H9 (cell line): ENCODE measurements around the gene PARVB. TPM values are rescaled to one million over a fixed set of nuclear protein-coding genes. Genes with fewer than 3 reads are reported as not detected.

Source experiments
- DNase-seq: peaks from one replicate; pipeline ENCODE4 v3.0.0-alpha.2; 2017
- H2AFZ ChIP-seq: one replicate; pipeline ENCODE4 v1.6.1; 2013; ENCODE audit warnings: mild to moderate bottlenecking, low read length, control low read depth, moderate library complexity
- H2AK5ac ChIP-seq: 2 replicates; pipeline ENCODE4 v1.6.1; 2013; ENCODE audit warnings: low read length, control low read depth, mixed read lengths; ENCODE audit not compliant: insufficient read length
- H2BK120ac ChIP-seq: one replicate; pipeline ENCODE4 v1.6.1; 2013; ENCODE audit warnings: low read depth, mild to moderate bottlenecking, low read length, control low read depth, inconsistent platforms; ENCODE audit not compliant: poor library complexity, severe bottlenecking
- H2BK12ac ChIP-seq: 2 replicates; pipeline ENCODE4 v1.6.1; 2013; ENCODE audit warnings: low read length, control low read depth, mixed read lengths, low read depth; ENCODE audit not compliant: insufficient read length
- H2BK15ac ChIP-seq: 2 replicates; pipeline ENCODE4 v1.6.1; 2013; ENCODE audit warnings: low read depth, low read length, control low read depth
- H2BK20ac ChIP-seq: one replicate; pipeline ENCODE4 v1.6.1; 2013; ENCODE audit warnings: low read depth, mild to moderate bottlenecking, low read length, control low read depth, inconsistent platforms; ENCODE audit not compliant: poor library complexity, severe bottlenecking
- H2BK5ac ChIP-seq: 2 replicates; pipeline ENCODE4 v1.6.1; 2013; ENCODE audit warnings: low read length, control low read depth, mixed read lengths; ENCODE audit not compliant: insufficient read length
- H3K14ac ChIP-seq: 2 replicates; pipeline ENCODE4 v1.6.1; 2013; ENCODE audit warnings: low read length, control low read depth; ENCODE audit not compliant: insufficient read depth
- H3K18ac ChIP-seq: 2 replicates; pipeline ENCODE4 v1.6.1; 2013; ENCODE audit warnings: low read depth, mild to moderate bottlenecking, mixed read lengths, low read length, control low read depth; ENCODE audit not compliant: insufficient read length
- H3K23ac ChIP-seq: 2 replicates; pipeline ENCODE4 v1.6.1; 2013; ENCODE audit warnings: low read length, control low read depth, mixed read lengths, low read depth; ENCODE audit not compliant: insufficient read length
- H3K23me2 ChIP-seq: 2 replicates; pipeline ENCODE4 v1.6.1; 2013; ENCODE audit warnings: low read depth, mild to moderate bottlenecking, mixed read lengths, low read length, control low read depth; ENCODE audit not compliant: insufficient read length, poor library complexity, severe bottlenecking
- H3K27ac ChIP-seq: 2 replicates; pipeline ENCODE4 v1.5.1; 2013; ENCODE audit warnings: low read length, control low read depth, mixed read lengths, low read depth; ENCODE audit not compliant: insufficient read length
- H3K27me3 ChIP-seq: 2 replicates; pipeline ENCODE4 v1.6.1; 2013; ENCODE audit warnings: low read length, control low read depth, inconsistent platforms; ENCODE audit not compliant: insufficient read depth
- H3K4ac ChIP-seq: 2 replicates; pipeline ENCODE4 v1.6.1; 2013; ENCODE audit warnings: low read depth, mild to moderate bottlenecking, control low read depth, inconsistent platforms, low read length, moderate library complexity
- H3K4me1 ChIP-seq: 2 replicates; pipeline ENCODE4 v1.6.1; 2013; ENCODE audit warnings: low read length, control low read depth, inconsistent platforms; ENCODE audit not compliant: insufficient read depth
- H3K4me2 ChIP-seq: 2 replicates; pipeline ENCODE4 v1.6.1; 2013; ENCODE audit warnings: low read length, control low read depth, mixed read lengths; ENCODE audit not compliant: insufficient read length, insufficient read depth
- H3K56ac ChIP-seq: 2 replicates; pipeline ENCODE4 v1.6.1; 2013; ENCODE audit warnings: low read depth, mild to moderate bottlenecking, mixed read lengths, low read length, control low read depth; ENCODE audit not compliant: insufficient read length
- H3K79me1 ChIP-seq: 2 replicates; pipeline ENCODE4 v1.6.1; 2013; ENCODE audit warnings: low read depth, mild to moderate bottlenecking, moderate library complexity, low read length, control low read depth, inconsistent platforms; ENCODE audit not compliant: insufficient read depth, poor library complexity, severe bottlenecking
- H3K79me2 ChIP-seq: 2 replicates; pipeline ENCODE4 v1.6.1; 2013; ENCODE audit warnings: low read length, control low read depth, inconsistent platforms; ENCODE audit not compliant: insufficient read depth
- H3K9ac ChIP-seq: 2 replicates; pipeline ENCODE4 v1.6.1; 2013; ENCODE audit warnings: low read length, control low read depth, mixed read lengths; ENCODE audit not compliant: insufficient read length; ENCODE audit errors: extremely low read depth
- H3K9me3 ChIP-seq: one replicate; pipeline ENCODE4 v1.6.1; 2013; ENCODE audit warnings: low read depth, low read length, inconsistent platforms; ENCODE audit not compliant: control insufficient read depth
- H3T11ph ChIP-seq: one replicate; pipeline ENCODE4 v1.6.1; 2013; ENCODE audit warnings: mild to moderate bottlenecking, low read length, control low read depth, inconsistent platforms
- H4K20me1 ChIP-seq: one replicate; pipeline ENCODE4 v1.6.1; 2013; ENCODE audit not compliant: control insufficient read depth, insufficient read length, insufficient read depth
- H4K5ac ChIP-seq: 2 replicates; pipeline ENCODE4 v1.6.1; 2013; ENCODE audit warnings: low read depth, mild to moderate bottlenecking, mixed read lengths, low read length, control low read depth; ENCODE audit not compliant: insufficient read length
- H4K8ac ChIP-seq: replicated peaks from 2 replicates; pipeline ENCODE4 v1.6.1; 2013; ENCODE audit warnings: low read length, control low read depth, mixed read lengths, low read depth; ENCODE audit not compliant: insufficient read length
- H4K91ac ChIP-seq: 2 replicates; pipeline ENCODE4 v1.6.1; 2013; ENCODE audit warnings: low read depth, mild to moderate bottlenecking, moderate library complexity, mixed read lengths, low read length, control low read depth; ENCODE audit not compliant: insufficient read length
- H3K27ac Mint-ChIP-seq, 3 experiments: 2 replicates in 2 of 3; 3 replicates in 1 of 3; pipeline ENCODE4 v1.8.0; 2020 to 2021; ENCODE audit warnings: mixed read lengths in 3 of 3, mild to moderate bottlenecking in 1 of 3, moderate library complexity in 1 of 3
- H3K27me3 Mint-ChIP-seq: 2 replicates; pipeline ENCODE4 v1.8.0; 2021; ENCODE audit warnings: low read depth, mild to moderate bottlenecking, moderate library complexity, mixed read lengths
- H3K36me3 Mint-ChIP-seq, 3 experiments: 2 replicates in 2 of 3; 3 replicates in 1 of 3; pipeline ENCODE4 v1.8.0; 2020 to 2021; ENCODE audit warnings: low read depth in 3 of 3, mixed read lengths in 3 of 3; ENCODE audit not compliant: insufficient read depth in 1 of 3
- H3K4me1 Mint-ChIP-seq, 2 experiments: 2 replicates each; pipeline ENCODE4 v1.8.0; 2020; ENCODE audit warnings: mixed read lengths in 2 of 2
- H3K4me3 Mint-ChIP-seq, 2 experiments: 2 replicates in 1 of 2; 3 replicates in 1 of 2; pipeline ENCODE4 v1.8.0; 2020 to 2021; ENCODE audit warnings: mild to moderate bottlenecking in 2 of 2, mixed read lengths in 2 of 2, moderate library complexity in 1 of 2
- H3K9me3 Mint-ChIP-seq, 2 experiments: 2 replicates in 1 of 2; 3 replicates in 1 of 2; pipeline ENCODE4 v1.8.0; 2020; ENCODE audit warnings: mild to moderate bottlenecking in 2 of 2, mixed read lengths in 2 of 2, moderate library complexity in 1 of 2
- WGBS: extraction: QIAGEN DNeasy Blood & Tissue Kit; methylation state at CpG from one replicate; pipeline ENCODE4 v1.1.7; 2013; ENCODE audit warnings: missing lambda C conversion rate, low lambda C conversion rate, mixed read lengths; ENCODE audit not compliant: insufficient read length; ENCODE audit errors: extremely low coverage; 5-methylcytosine and 5-hydroxymethylcytosine counted together
- total RNA-seq: library from RNA; stranded (reverse); gene quantifications from 2 replicates; pipeline ENCODE4 v1.2.1, GENCODE V29; 2021
- TF ChIP-seq, protein P1 (sequence below): fragments of 200-600 bp; sonication (generic); conservative IDR thresholded peaks from 3 replicates; pipeline ENCODE4 v1.8.0; 2021; ENCODE audit warnings: antibody characterized with exemption, mild to moderate bottlenecking

The PARVB gene
- total RNA-seq, 1 experiment from 2014 or later = 15.6 TPM

DNA sequence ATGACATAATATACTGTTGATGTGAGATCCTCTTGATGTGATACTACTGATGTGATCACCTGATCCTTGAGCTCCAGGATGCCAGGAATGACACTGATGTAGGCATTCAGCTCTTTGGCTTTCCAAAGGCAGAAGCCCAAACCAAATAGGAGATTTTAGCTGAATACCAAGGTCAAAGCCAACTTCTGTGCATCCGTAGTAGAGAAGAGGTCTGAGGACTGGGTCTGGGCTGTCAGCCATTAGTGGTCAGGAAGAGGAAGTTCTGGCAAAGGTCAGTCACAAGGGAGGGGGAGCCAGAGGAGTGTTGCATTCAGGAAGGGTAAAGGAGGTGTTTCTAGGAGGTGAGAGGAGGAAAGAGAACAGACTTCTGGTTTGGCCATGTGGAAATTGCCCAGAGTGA is 103.3 kb downstream of the PARVB start:
- TF ChIP-seq, protein P1, sequence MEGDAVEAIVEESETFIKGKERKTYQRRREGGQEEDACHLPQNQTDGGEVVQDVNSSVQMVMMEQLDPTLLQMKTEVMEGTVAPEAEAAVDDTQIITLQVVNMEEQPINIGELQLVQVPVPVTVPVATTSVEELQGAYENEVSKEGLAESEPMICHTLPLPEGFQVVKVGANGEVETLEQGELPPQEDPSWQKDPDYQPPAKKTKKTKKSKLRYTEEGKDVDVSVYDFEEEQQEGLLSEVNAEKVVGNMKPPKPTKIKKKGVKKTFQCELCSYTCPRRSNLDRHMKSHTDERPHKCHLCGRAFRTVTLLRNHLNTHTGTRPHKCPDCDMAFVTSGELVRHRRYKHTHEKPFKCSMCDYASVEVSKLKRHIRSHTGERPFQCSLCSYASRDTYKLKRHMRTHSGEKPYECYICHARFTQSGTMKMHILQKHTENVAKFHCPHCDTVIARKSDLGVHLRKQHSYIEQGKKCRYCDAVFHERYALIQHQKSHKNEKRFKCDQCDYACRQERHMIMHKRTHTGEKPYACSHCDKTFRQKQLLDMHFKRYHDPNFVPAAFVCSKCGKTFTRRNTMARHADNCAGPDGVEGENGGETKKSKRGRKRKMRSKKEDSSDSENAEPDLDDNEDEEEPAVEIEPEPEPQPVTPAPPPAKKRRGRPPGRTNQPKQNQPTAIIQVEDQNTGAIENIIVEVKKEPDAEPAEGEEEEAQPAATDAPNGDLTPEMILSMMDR = no peak
- Histone ChIP-seq H3K79me1 (no peaks in the 10 kb centered on the region), H4K20me1 (no peaks in the 10 kb centered on the region), H2AK5ac (no peak overlapping the region), H3K23ac (no peak overlapping the region), H2BK120ac (no peak overlapping the region), H2BK5ac (no peak overlapping the region), H2BK15ac (no peak overlapping the region), H3K4me2 (no peak overlapping the region), H3K79me2 (no peaks in the 10 kb centered on the region), H3K14ac (no peak overlapping the region), H3K4me1 (no peaks in the 10 kb centered on the region; the same call in 1 of the 2 replicates), H3K4ac (no peak overlapping the region), H4K5ac (no peak overlapping the region), H3K23me2 (no peaks in the 10 kb centered on the region), H3K56ac (no peak overlapping the region), H4K8ac (no peak overlapping the region), H3T11ph (no peak overlapping the region), H2AFZ (no peak overlapping the region), H4K91ac (no peak overlapping the region), H3K18ac (no peak overlapping the region), H3K9ac (no peak overlapping the region), H2BK12ac (no peak overlapping the region), H2BK20ac (no peak overlapping the region), H3K27ac (no peak overlapping the region), H3K9me3 (peaks cover 13% of the 10 kb centered on the region), H3K27me3 (no peaks in the 10 kb centered on the region)
- Mint-ChIP-seq H3K4me3 (no peak overlapping the region), H3K27ac (no peak overlapping the region), H3K27me3 (peaks cover 4% of the 10 kb centered on the region), H3K4me1 (peaks cover 16 to 27% of the 10 kb centered on the region in 2 experiments), H3K9me3 (peaks cover 21 to 29% of the 10 kb centered on the region in 2 experiments), H3K36me3 (peaks cover 15 to 26% (median 23%) of the 10 kb centered on the region in 3 experiments)
- no peak for DNase-seq
- no CpG with 5 or more reads among the region's 1 CpG for WGBS
